ENCODE measurements around the gene CTU2. TPM values are rescaled to one million over a fixed set of nuclear protein-coding genes. Genes with fewer than 3 reads are reported as not detected.

The CTU2 gene
- total RNA-seq, 1 experiment from 2014 or later = 24.8 TPM

- in situ Hi-C loops (cut with HindIII; ENCODE audit: low pct_unique_long_range_greater_than_20kb, low sequenced_read_pairs) = no loop called here
- peaks cover 6% of the 10 kb centered on the region; the same call in 1 of the 2 replicates for H3K36me3 ChIP-seq (ENCODE audit: control insufficient read depth, insufficient read depth, low read length)
- H3K27ac ChIP-seq (ENCODE audit: low read length) = peak overlapping the region; percentile 59; the same call in 1 of the 2 replicates
- H3K27me3 ChIP-seq (ENCODE audit: control insufficient read depth, insufficient read depth, low read length) = no peaks in the 10 kb centered on the region
- intact Hi-C loops (cut with micrococcal nuclease; ENCODE audit: unreplicated experiment) = no loop called here
- peaks cover 9% of the 10 kb centered on the region for H3K4me1 ChIP-seq (ENCODE audit: control insufficient read depth, insufficient read depth, low read length)
- peak overlapping the region; percentile 59 to 85 for H3K4me3 ChIP-seq (ENCODE audit: low read depth in 2 of 2, low read length in 2 of 2)
- POLR2A ChIA-PET = interaction anchor here (0.6 kb wide), 1 partner anchor 19 kb away, joined by 4 read pairs; no protein-coding TSS in a partner anchor
- DNase-seq (ENCODE audit: low read depth, low spot score) (no peak), ATAC-seq (peak; percentile 39)
- no TSS peak for BruUV-seq (replicated peaks)
- CTCF ChIA-PET = no interaction called here
- TF ChIP-seq TCF7L2 (IDR thresholded peaks at IDR 0.05; ENCODE audit: low read depth, low read length) (no peak), SIN3A (IDR thresholded peaks at IDR 0.05; ENCODE audit: borderline replicate concordance, insufficient read depth, low read depth, low read length) (no peak), CTCF (IDR thresholded peaks at IDR 0.05) (no peak), POLR2AphosphoS5 (IDR thresholded peaks at IDR 0.05; ENCODE audit: low read depth, low read length) (no peak), REST (IDR thresholded peaks at IDR 0.05; ENCODE audit: insufficient read depth in 1 of 2, low read depth in 2 of 2, low read length in 1 of 2) (no peak)
- no peaks in the 10 kb centered on the region for H3K9me3 ChIP-seq (ENCODE audit: control insufficient read depth, insufficient read depth, low read depth, low read length)
Measured at GRCh38 chr16:88705801-88706228, 488 bp upstream of the CTU2 start.

GRCh38 chr16:88706965-88707826, 893 bp downstream of the CTU2 start:
- ATAC-seq = no peak
- H3K4me1 ChIP-seq (ENCODE audit: control insufficient read depth, insufficient read depth, low read length) = peaks cover 9% of the 10 kb centered on the region

More at GRCh38 chr16:88706965-88707826, 893 bp downstream of the CTU2 start:
- TF ChIP-seq TCF7L2 (IDR thresholded peaks at IDR 0.05; ENCODE audit: low read depth, low read length) (no peak), SIN3A (IDR thresholded peaks at IDR 0.05; ENCODE audit: borderline replicate concordance, insufficient read depth, low read depth, low read length) (no peak), CTCF (IDR thresholded peaks at IDR 0.05) (no peak), POLR2AphosphoS5 (IDR thresholded peaks at IDR 0.05; ENCODE audit: low read depth, low read length) (no peak), REST (IDR thresholded peaks at IDR 0.05; ENCODE audit: insufficient read depth in 1 of 2, low read depth in 2 of 2, low read length in 1 of 2) (no peak)
- POLR2A ChIA-PET = no interaction called here
- Histone ChIP-seq H3K9me3 (ENCODE audit: control insufficient read depth, insufficient read depth, low read depth, low read length) (no peaks in the 10 kb centered on the region), H3K36me3 (ENCODE audit: control insufficient read depth, insufficient read depth, low read length) (peaks cover 6% of the 10 kb centered on the region; the same call in 1 of the 2 replicates), H3K27ac (ENCODE audit: low read length) (peak overlapping the region; percentile 73), H3K4me3 (ENCODE audit: low read depth in 2 of 2, low read length in 2 of 2) (peak overlapping the region; percentile 85 to 91), H3K27me3 (ENCODE audit: control insufficient read depth, insufficient read depth, low read length) (no peaks in the 10 kb centered on the region)
- BruUV-seq (replicated peaks) = TSS peak; percentile 82
- intact Hi-C loops (cut with micrococcal nuclease; ENCODE audit: unreplicated experiment) = no loop called here
- CTCF ChIA-PET = interaction anchor here (0.7 kb wide), 1 partner anchor 30 kb away, joined by 4 read pairs; no protein-coding TSS in a partner anchor
- no peak for DNase-seq (ENCODE audit: low read depth, low spot score)
- in situ Hi-C loops (cut with HindIII; ENCODE audit: low pct_unique_long_range_greater_than_20kb, low sequenced_read_pairs) = no loop called here
